ENCODE results near the gene TEX55.
"Not testable (repeated sequence)": the region's sequence is repeated elsewhere in the genome, so short reads cannot be mapped to it uniquely, and the experiment has no call there.

Gene TEX55

GRCh38 chr3:119161240-119161639 is 15.3 kb downstream of the TEX55 start:
- no peak for DNase-seq

- not testable (repeated sequence) for DNase-seq
Observed at GRCh38 chr3:119164745-119165144, 18.8 kb downstream of the TEX55 start.

GRCh38 chr3:119170821-119171220 is 24.9 kb downstream of the TEX55 start:
- no peak for DNase-seq

- DNase-seq, result no peak
Observed at GRCh38 chr3:119173325-119173724, 27.4 kb downstream of the TEX55 start, which contains the start of gene UPK1B. Gene UPK1B, plus strand, starts transcription at chr3:119173598. Its CDS starts 13,144 bp downstream, at chr3:119186742.

- no peak for DNase-seq
Observed at GRCh38 chr3:119175872-119176756, 30.1 kb downstream of the TEX55 start.

- no peak for DNase-seq
Observed at GRCh38 chr3:119176778-119177177, 30.8 kb downstream of the TEX55 start.

GRCh38 chr3:119177321-119177720 is 31.4 kb downstream of the TEX55 start:
- no peak for DNase-seq

- DNase-seq, result no peak
Observed at GRCh38 chr3:119181765-119182164, 35.8 kb downstream of the TEX55 start.

- no peak for DNase-seq
Observed at GRCh38 chr3:119184111-119184510, 38.1 kb downstream of the TEX55 start.

GRCh38 chr3:119184796-119185570 is 39.0 kb downstream of the TEX55 start:
- DNase-seq, result no peak

- DNase-seq, result no peak
Observed at GRCh38 chr3:119187266-119187665, 41.3 kb downstream of the TEX55 start.

- no peak for DNase-seq
Observed at GRCh38 chr3:119191800-119192199, 45.8 kb downstream of the TEX55 start.

GRCh38 chr3:119194237-119195150 is 48.5 kb downstream of the TEX55 start:
- DNase-seq, result no peak

GRCh38 chr3:119195151-119195476 is 49.1 kb downstream of the TEX55 start:
- no peak for DNase-seq

GRCh38 chr3:119195911-119196310 is 49.9 kb downstream of the TEX55 start:
- no peak for DNase-seq

Data from NCI-H1694 (cell line).